WI38 (cell line): ENCODE data around the gene DACT3.

Experiments used
- H3K4me3 ChIP-seq: 2 replicates; pipeline ENCODE4 v1.5.1; 2011; ENCODE audit warnings: low read depth, mild to moderate bottlenecking, control low read depth, low read length
- CTCF ChIP-seq: IDR thresholded peaks from 2 replicates; pipeline ENCODE4 v1.5.1; 2012; ENCODE audit warnings: low read depth, mild to moderate bottlenecking, control low read depth, low read length

The DACT3 gene

GRCh38 chr19:46600384-46601317, 60.3 kb downstream of the DACT3 start:
- TF ChIP-seq CTCF = no peak
- peak overlapping the region; percentile 100 for H3K4me3 ChIP-seq

DNA sequence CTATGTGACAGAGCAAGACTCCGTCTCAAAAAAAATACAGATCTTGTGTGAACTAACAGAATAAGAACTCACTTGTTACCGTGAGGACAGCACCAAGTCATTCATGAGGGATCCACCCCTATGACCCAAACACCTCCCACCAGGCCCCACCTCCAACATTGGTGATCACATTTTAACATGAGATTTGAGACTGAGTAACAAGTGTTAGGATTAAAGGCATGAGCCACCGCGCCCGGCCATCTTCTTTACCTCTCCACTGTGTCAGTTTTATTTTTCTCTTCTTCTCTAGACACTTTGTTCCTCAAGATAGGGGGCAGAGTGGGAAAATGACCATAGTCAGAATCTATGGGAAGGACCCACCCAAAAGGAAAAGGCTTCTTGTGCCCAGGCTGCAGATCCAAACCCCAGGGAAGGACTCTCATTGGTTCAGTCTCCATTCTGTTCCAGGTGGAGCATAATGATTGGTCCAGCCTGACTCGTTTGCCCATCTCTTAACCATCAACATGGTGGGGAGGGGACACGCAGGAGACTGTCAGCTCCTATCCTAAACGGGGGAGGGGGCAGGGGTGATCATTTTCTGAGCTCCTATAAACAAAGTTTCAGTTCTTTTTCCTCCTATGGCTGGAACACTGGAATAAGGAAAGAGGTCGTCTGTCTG, 61.1 kb downstream of the DACT3 start:
- H3K4me3 ChIP-seq = peak overlapping the region; percentile 100
- no peak for TF ChIP-seq CTCF

GRCh38 chr19:46598372-46598917, 62.5 kb downstream of the DACT3 start:
- TF ChIP-seq CTCF = no peak
- no peak overlapping the region for H3K4me3 ChIP-seq
